SKM-1 treated with dmso at 0.1 percent for 144 hours (cell line): Measurements from ENCODE around the gene RRAGC.
"Not testable (repeated sequence)": the region's sequence is repeated elsewhere in the genome, so short reads cannot be mapped to it uniquely, and the experiment has no call there.

Experiments
- DNase-seq: peaks from one replicate; lab custom pipeline; 2025; ENCODE audit not compliant: unreplicated experiment; lab: John Stamatoyannopoulos, UW

The RRAGC gene

DNA sequence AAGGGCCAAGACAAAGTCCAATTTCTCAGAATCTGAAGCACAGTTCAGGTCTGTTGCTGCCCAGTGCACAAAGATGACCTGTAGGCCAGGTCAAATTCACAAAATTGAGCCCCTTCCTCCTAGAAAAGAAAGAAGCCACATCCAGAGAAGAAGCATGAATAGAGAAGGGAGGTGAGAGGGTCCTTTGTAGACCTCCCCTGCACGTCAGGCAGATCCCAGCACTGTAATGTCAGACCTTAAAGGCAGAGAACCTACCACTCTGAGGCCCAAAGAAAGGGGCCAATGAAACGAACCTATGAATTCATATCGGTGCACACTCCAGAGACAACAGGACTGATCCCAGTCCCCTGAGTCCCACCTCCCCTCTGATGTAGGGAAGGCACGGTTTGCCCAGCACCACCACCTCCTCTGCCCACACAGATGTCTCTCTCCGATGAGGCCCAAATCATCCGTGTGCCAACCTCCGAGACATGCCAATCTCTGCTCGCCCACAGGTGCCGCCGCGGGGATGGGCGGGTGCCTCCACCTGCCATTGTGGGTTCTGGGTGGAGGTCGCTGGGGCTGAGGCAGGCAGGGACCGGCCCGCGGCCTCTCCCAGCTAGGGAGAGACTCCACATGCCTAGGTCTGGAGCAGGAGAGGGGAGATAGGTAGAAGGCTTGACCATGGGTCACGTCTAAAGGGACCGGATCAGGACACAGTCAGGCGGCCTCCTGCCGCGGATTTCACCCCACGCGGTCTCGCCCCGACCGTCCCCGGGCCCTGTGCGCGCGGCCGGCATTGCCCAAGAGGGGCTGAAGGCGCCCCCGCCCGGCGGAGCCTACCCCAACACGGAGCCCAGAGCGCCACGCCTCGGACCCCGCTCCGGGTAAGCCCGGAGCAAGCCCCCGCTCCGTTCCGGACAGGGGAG, 42.1 kb downstream of the RRAGC start:
- DNase-seq, result no peak

DNA sequence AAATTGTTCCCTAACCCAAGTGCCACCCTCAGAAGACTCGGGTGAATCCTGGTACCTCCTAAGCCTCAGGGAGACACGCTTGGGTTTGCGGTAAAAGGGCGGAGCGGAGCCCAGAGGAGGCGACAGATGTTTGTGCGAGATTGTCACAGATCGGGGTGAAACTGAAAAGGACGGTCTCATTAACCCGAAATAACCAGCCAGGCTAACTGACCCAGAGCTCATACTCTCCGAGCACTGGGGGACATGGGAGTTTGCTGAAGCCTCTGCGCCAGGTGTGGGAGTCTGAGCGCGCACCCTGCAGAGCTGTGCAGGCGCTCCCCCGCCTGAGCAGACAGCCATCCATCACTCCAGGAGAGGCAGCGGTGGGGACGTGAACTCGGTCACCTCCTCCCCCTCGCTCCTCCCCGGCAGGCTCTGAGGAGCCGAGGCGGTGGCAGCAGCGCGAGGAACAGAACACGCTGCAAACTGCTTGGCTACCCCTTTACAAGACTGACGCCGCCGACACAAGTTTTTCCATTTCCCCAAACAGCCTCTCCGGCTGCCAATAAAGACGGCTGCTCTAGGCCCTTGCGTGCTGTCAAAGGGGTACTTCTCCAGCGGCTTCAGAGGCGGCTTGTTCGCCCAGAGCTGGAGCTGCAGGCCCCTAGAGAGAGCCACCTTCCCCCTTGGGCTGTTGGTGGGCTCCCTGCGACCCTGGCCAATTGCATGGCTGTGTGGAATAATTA, 43.5 kb downstream of the RRAGC start:
- no peak for DNase-seq

- DNase-seq, result no peak
These were observed 44.5 kb downstream of the RRAGC start for GRCh38 chr1:38814984-38815464.

- no peak for DNase-seq
These were observed 45.1 kb downstream of the RRAGC start for GRCh38 chr1:38814444-38814983.

DNA sequence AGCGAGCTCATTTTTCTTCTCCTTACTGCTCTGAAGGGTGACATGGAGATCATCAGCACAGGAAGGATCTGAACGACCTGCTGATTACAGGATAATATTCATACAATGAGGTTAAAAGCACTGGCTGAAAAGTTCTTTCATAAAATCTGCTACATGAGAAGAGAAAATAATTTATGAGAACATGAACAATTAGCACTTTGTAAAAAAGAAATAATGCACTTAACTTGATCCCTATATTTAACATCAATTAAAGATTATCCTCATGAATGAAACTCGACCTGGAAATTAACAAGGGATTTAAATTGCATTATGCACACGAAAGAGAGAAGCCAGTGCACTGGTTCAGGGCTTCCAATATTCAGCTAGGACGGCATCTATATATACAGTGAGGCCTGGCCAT, 46.6 kb downstream of the RRAGC start:
- no peak for DNase-seq

- not testable (repeated sequence) for DNase-seq
These were observed 48.1 kb downstream of the RRAGC start for GRCh38 chr1:38811466-38811865.

DNA sequence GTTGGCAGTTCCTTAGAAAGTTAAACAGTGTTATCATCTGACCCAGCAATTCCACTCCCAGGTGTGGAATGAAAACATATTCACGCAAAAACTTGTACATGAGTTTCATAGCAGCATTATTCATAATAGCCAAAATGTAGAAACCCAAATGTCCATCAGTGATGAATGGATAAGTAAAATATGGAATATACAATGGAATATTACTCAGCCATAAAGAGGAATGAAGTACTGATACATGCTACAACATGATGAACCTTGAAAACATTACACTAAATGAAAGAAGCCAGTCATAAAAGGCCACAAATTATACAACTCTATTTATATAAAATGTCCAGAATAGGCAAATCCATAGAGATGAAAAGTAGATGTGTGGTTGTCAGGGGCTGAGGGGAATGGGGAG, 53.5 kb downstream of the RRAGC start:
- no peak for DNase-seq

- no peak for DNase-seq
These were observed 54.5 kb downstream of the RRAGC start for GRCh38 chr1:38805036-38805435.

DNA sequence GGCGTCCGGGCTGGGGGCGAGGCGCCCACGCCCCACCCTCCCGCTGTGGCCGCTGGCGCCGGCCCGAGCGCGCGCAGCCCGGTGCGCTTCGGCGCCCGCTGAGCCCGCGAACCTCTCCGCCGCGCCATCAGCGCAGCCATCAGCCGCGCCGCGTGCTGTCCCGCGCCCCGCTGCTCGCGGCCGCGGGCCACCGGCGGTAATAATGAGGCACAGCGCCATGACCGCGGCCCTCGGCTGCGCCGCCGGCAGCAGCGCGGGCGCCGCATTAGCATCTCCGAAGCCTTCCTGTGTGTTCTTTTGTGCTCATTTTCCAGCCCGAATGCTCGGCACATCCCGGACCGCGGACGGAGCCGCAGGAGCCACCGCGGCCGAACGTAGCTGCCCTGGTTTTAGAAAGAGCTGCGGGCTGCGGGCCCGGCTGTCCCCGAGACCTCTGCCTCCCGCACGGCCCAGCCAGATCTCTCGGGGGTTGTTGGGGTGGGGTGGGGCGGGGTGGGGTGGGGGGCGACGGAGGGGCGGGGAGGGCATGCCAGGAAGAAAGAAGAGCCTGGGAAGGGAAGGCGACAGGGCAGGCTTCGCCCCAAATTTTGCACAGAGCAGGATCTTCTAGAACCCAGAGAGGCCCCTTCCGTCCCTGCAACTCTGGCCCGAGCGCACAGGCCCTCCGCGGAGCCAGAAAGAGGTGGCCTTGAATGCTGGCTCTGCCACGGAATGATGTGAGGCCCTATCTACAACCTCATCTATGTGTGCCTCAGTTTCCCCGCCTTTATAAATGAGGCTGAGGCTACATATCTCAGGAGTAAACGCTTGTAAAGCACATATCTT, 55.3 kb downstream of the RRAGC start:
- no peak for DNase-seq

- DNase-seq, result no peak
These were observed 55.9 kb downstream of the RRAGC start for GRCh38 chr1:38803647-38804046.

- DNase-seq, result no peak
These were observed 58.6 kb downstream of the RRAGC start for GRCh38 chr1:38800720-38801671.

DNA sequence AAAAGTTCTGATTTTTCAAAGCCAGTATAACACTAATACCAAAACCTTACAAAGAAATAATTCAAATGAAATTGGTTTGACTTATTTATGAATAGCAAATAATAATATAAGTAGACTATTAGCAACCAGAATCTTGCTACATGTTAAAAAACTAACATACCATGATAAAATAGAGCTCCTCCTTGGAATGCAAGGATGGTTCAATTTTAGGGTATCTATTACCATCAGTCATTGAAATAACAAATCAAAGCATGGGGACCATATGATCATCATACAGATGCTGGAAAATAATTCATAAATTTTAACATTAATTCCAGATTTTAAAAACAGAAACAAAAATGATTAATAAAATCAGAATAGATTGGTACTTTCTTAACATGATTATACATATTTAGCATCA, 66.3 kb downstream of the RRAGC start:
- no peak for DNase-seq

DNA sequence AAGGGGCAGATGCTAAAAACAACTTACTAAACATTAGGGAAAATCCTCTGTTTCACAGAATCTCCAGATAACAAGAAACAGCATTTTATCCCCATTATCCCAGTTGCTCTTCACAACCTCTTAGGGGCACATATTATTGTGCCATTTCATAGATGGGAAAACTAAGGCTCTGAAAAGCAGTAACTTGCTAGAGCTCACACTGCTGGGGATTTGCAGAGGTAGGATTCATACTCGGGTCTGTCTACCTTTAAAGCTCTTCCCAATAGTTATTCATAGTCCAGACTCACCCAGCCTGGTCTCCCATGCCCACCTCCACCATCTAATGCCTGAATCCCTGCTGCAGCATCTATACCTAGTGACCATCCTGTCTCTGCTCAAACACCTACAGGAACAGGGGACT, 67.7 kb downstream of the RRAGC start:
- DNase-seq, result no peak

- no peak for DNase-seq
These were observed 68.4 kb downstream of the RRAGC start for GRCh38 chr1:38791164-38791515.

DNA sequence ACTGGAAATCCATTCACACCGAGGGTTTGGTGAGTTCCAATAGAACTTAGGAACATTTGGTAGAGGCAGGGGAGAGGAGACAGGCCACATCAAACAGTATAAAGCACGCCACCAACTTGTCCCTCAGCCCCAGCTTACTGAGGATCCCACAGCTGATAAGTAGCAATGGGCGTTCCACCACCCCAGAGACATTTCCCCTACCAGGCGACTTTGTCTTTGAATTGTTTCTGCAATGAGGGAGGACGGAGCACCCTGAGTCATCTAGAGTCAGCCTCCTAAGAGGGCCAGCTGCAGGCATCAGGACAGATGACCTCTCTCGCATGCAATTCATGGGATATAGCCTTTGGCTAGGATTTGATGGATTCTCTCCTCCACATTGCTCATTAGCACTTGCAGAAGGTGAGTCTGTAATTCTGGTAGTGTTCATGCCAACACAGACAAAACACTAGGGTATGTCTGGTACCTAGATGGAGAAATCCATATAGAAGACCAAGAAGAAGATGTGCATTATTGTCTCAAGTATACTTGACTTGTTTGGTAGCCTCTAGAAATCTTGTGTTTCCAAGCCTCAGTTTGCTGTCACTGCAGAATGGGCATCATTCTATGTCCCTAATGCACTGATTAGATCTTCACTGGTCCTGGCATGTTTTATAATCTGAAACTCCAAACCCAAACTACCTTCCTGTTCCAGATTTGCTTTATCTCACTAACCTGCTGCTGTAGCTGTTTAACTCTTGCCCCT, 69.0 kb downstream of the RRAGC start:
- DNase-seq, result no peak

- no peak for DNase-seq
These were observed 69.9 kb downstream of the RRAGC start for GRCh38 chr1:38789498-38790169.

DNA sequence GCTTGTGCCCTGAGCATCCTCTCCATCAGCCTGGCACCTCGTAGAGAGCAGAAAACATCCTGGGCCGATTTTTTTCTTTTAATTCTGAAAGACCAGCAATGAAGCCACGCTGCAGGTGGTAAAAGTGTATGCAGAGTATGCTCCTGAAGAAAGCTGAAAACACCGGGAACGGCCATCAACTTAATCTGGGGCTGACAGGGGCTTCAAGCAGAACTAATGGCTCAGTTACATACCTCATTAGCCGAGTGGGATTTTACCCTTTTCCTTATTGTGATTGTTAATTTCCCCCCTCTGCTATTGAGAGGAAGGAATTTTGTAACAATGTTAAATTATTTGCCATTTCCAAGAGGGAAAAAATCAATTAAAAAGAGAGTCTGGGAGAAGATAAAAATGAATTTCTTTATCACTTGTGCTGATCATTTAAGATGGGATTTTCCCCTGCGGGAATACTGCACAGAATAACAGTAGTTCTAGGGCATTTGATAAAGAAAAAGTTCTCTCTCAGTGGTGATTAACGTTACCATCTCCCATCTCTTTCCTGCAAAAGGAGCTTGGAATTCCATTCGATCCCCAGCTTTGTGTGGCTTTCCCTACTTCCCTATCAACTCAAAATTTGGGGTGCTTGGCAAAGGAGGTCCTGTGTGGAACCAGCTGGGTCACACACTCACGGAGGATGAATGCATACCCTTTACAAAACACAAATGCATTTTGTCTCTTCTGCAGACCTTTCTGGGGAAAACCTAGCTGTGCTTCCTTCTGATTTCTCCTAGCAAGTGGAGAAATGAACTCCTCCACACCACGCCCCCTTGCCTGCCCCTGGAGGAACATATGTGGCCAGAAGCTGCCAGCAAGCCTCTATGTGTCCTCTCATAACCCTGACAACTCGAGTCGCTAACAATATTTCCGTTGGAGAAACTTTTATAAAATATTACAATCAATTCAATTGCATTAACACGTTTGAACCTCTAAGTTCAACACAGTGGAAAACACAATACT, 70.9 kb downstream of the RRAGC start:
- no peak for DNase-seq
